Measurements from ENCODE around the gene IGSF8.
"Not testable (repeated sequence)": the region's sequence is repeated elsewhere in the genome, so short reads cannot be mapped to it uniquely, and the experiment has no call there.

The IGSF8 gene

GRCh38 chr1:160097911-160098851, at the start of gene IGSF8:
TSS of gene IGSF8 (minus strand) at chr1:160098619. CDS start at chr1:160098472, 147 bp downstream.
- DNase-seq, result peak; percentile 26 to 100 (median 98)

DNA sequence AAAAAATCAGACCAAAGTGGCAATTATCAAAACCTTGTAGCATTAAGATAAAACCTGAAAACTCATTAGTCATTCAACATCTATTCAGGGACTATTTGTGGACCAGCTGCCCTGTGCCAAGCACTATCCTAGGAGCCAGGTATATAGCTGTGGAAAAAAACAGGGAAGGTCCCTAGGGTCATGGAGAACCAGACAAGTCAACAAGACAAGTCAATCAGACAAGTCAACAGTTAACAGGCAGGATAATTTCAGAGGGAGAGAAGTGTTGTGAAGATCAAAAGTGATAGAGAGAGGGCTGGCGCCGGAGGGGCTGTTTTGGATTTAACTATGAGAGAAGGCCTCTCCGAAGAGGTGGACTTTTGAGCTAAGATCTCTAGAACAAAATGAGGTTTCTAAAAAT, 49.7 kb upstream of the IGSF8 start:
- no peak for DNase-seq

DNA sequence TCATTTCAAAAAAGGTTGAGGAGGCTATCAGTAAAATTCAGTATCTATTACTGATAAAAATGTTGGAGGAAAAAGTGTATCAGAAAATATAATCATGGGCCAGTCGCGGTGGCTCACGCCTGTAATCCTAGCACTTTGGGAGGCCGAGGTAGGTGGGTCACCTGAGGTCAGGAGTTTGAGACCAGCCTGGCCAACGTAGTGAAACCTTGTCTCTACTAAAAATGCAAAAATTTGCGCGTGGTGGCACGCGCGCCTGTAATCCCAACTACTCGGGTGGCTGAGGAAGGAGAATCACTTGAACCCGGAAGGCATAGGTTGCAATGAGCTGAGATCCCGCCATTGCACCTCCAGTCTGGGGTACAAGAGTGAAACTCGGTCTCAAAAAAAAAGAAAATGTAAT, 47.7 kb upstream of the IGSF8 start:
- DNase-seq, result no peak

DNA sequence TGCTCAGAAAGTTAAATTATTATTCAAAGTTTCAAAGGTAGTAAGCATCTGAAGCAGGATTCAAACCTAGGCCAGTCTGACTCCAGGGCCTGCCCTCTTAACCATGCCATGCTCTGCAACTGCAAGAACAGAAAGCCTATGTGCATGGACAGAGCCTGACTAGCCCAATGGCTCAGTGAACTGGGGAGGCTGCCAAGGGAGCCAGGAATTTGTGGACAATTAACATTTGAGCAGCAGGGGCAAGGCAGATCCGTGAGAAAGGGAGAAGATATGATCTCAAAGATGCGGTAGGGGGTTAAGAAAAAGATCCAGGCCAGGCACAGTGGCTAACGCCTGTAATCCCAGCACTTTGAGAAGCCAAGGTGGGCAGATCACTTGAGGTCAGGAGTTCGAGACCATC, 46.5 kb upstream of the IGSF8 start:
- DNase-seq, result no peak

DNA sequence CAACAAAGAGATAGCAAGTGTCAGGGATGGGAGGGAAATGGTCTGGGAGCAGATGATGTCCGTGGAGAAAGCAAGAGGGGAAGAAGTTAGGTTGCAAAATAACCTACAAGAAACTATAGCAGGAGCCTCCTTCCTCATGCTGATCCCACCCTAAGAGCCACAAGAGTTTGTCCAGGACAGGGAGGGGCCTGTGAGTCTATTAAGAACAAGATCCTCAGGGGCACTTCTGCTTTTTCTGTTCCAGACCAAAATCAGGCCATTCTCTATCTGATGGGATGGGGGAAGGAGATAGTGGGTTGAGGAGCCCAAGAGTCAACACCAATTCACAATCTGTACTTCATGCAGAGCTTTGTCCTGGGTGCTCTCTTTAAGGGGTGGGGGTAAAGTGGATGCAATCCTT, 45.3 kb upstream of the IGSF8 start:
- no peak for DNase-seq

DNA sequence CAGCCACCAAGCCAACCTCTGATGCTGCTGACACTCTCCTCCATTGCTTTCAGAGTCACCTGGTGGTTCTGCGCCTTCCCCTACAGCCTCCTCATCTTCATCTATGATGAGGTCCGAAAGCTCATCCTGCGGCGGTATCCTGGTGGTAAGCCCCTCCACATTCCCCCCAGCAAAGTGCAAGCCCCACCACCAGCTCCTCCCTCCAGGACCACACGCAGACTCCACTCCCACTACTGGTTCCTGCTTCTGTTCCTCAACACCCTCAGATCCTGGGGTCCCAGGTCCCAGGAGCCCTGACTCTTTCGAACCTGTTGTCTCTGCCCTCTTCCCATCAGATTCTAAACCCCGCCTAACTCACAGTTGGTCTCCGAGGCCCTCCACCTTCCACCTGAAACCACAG, 41.4 kb upstream of the IGSF8 start:
- DNase-seq, result no peak

- DNase-seq, result no peak
These were observed 38.9 kb upstream of the IGSF8 start for GRCh38 chr1:160137216-160137862.

GRCh38 chr1:160136926-160137200, 38.4 kb upstream of the IGSF8 start:
- DNase-seq, result no peak

- DNase-seq, result no peak
These were observed 37.9 kb upstream of the IGSF8 start for GRCh38 chr1:160136121-160136925.

- no peak for DNase-seq
These were observed 36.6 kb upstream of the IGSF8 start for GRCh38 chr1:160134791-160135572.

DNA sequence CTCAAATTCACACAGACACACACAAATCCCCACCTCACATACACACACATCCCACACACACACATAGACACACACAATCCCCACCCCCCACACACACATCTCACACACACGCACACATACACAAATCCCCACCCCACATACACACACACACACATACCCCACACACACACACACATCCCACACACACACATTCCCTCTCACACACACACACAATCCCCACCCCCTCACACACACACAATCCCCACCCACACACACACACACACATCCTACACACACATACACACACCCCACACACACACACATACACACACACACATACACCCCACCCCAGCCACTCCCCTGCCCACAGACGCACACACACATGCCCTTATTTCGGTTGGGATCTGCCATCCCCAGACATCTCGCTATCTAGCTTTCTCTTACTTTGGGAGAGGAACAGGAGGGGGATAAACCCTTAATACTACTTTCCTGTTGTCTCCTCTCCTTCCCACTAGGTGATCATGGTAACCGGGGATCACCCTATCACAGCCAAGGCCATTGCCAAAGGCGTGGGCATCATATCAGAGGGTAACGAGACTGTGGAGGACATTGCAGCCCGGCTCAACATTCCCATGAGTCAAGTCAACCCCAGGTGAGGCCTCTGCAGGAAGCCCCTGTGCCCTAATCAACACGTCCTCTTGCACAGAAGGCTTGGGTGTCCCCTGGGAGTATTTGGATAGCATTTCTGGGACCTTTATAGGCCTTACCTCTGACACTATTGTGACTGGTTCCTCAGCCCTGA, 35.8 kb upstream of the IGSF8 start:
- DNase-seq, result no peak

DNA sequence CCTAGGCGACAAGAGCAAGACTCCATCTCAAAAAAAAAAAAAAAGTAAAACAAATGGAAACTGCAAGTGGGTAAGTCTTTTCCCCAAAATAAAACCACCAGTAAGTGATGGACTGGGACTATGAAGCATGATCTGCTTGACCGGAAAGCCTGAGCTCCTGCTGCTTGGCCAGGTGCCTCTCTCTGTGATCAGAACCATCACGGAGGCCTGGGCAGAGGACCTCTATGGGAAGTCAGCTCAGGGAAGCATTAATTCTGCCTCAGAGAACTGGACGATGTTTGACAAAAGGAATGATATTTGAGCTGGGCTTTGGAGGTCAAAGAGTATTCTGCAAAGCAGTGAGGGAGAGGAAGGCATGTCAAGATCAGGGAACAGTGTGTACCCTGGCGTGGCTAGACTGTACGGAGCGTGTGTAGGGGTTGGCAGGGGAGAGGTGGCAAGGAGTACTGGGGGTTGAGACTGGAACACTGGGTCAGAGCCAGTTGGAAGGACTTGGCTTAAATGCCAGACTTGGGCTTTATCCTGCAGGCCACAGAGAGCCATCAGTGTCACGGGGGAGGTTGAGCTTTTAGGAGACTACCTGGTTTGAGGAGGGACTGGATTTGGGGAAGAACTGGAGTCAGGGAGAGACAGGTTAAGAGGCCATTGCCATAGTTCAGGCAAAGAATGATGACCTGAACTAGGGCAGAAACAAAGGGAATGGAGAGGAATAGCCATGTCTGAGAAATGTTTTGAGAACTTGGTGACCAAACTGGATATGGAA, 33.6 kb upstream of the IGSF8 start:
- DNase-seq, result no peak

DNA sequence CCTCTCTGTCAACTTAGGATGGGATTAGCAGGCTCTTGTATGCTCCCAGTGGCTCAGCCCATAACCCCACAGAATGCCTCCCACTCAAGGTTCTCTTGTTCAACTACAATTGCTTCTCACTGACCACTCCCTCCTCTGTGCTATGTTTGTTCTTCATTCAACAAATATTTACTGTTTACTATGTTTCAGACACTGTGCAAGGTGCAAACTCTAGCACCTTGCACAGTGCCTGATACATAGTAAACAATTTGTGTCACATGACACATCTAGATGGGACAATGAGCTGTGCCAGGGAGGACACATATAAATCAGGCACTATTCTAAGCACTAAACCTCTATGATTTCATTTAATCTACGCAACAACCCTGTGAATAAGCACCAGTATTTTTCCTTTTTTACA, 32.5 kb upstream of the IGSF8 start:
- no peak for DNase-seq

DNA sequence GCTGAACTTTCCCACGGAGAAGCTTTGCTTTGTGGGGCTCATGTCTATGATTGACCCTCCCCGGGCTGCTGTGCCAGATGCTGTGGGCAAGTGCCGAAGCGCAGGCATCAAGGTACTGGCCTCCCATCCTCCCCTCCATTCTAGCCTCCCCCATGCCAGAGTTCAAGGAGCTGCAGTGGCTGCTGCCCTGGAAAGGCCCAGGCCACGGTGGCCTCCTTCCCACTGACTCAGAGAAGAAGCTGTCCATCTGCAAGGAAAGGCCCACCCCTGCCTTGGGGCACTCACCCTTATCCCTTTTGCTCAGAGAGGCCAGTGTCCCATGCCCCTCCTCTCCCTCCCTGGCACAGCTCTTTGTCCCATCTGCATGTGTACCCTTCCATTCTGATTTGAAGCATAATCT, 32.1 kb upstream of the IGSF8 start:
- DNase-seq, result no peak

GRCh38 chr1:160129966-160130365, 31.5 kb upstream of the IGSF8 start:
- DNase-seq, result no peak

- no peak for DNase-seq
These were observed 31.1 kb upstream of the IGSF8 start for GRCh38 chr1:160129558-160129957.

DNA sequence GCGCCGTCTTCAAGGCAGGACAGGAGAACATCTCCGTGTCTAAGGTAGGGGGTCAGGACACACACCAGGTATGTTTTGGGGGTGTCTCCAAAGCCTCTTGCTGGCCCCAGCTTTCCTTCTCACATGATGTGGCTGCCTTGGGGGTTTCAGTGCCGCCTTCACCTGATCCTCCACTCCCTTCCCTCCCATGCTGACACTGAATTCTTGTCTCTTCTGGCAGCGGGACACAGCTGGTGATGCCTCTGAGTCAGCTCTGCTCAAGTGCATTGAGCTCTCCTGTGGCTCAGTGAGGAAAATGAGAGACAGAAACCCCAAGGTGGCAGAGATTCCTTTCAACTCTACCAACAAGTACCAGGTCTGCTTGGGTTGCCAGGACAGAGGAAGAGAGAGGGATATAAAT, 30.6 kb upstream of the IGSF8 start:
- DNase-seq, result no peak

GRCh38 chr1:160128636-160129035, 30.2 kb upstream of the IGSF8 start:
- no peak for DNase-seq

DNA sequence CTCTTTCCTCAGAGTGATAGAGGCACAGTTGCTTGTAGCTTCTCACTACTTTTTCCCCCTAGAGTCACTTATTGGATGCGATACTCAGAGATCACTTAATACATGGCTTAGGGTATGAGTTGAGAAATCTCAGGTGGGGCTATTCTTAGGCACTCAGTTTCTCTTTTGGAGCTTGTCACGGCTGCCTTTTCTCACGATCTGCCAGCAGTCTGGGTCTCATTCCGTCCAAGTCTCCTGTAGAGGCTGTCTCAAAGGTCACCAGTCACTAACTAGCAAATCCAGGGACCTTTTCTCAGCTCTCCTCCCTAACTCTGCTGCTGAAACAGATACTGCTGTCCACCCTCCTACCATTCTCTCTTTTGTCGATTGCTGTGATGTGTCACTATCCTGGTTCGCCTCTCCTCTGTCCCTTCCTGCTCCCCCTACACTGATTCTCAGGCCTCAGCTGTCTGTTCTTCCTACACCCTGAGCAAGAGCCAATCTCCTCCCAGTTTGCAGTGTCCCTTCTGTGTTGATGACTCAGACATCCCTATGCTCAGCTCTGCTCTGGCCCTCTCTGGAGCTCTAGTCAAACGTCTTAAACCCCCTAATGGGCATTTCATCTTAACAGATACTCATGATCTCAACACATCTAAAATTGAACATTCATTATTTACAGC, 29.6 kb upstream of the IGSF8 start:
- DNase-seq, result no peak

DNA sequence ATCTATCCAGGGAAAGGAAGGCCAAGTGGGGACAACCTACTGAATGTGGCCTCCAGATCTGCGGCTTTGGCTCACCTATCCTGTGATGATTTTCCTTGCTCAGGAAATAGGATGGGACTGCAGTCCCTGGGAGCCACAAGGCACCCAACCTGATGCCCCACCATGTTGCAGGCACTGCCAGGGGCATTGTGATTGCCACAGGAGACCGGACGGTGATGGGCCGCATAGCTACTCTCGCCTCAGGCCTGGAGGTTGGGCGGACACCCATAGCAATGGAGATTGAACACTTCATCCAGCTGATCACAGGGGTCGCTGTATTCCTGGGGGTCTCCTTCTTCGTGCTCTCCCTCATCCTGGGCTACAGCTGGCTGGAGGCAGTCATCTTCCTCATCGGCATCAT, 29.0 kb upstream of the IGSF8 start:
- no peak for DNase-seq

- DNase-seq, result not testable (repeated sequence)
These were observed 27.9 kb upstream of the IGSF8 start for GRCh38 chr1:160126342-160126741.
